K562 (cell line): ENCODE data around the gene DCTN5. TPM values are rescaled to one million over a fixed set of nuclear protein-coding genes. Genes with fewer than 3 reads are reported as not detected.

Experiments used
- ATAC-seq: fragments of 200-7000 bp; cut with Tn5 transposase; 3 replicates; pipeline ENCODE4 v1.9.1; 2020; ENCODE audit warnings: moderate library complexity
- BruUV-seq: library from RNA; stranded (reverse); fragments of 400-500 nt; replicated peaks from 2 replicates; lab custom pipeline; 2021; lab: Mats Ljungman, UMichigan
- CTCF ChIA-PET: fragments of 300-600 bp; formaldehyde crosslinking; extraction: SDS; loops from one replicate; lab custom pipeline; 2021; ENCODE audit warnings: low intra/inter-chr PET ratio; lab: Yijun Ruan, JAX
- POLR2A ChIA-PET: fragments of 300-600, 350-650 bp; sonication (Branson Sonifier 250); formaldehyde crosslinking; extraction: SDS; loops from one replicate; lab custom pipeline; 2021; ENCODE audit warnings: antibody characterized with exemption, inconsistent platforms; lab: Yijun Ruan, JAX
- DNase-seq, 4 experiments: peaks; one replicate each; pipeline versions ENCODE4 v3.0.0 to v3.0.0-alpha.2; 2011 to 2018; ENCODE audit warnings: low spot score in 3 of 4, mixed read lengths in 3 of 4; ENCODE audit errors: extremely low read depth in 1 of 4
- FAIRE-seq: peaks from 2 replicates; lab custom pipeline; 2011; peaks lifted over from hg19 to GRCh38; lab: Jason Lieb, UNC
- H2AFZ ChIP-seq: 2 replicates; pipeline ENCODE4 v1.6.0; 2011; ENCODE audit warnings: low read depth, low read length, control low read depth, inconsistent platforms
- H3K27ac ChIP-seq: fragments of 200-600 bp; 3 replicates; pipeline ENCODE4 v1.8.0; 2011; ENCODE audit warnings: low read depth, mild to moderate bottlenecking, control low read depth, inconsistent platforms, low read length, moderate library complexity, mixed read lengths; ENCODE audit errors: extremely low read depth
- H3K27me3 ChIP-seq, 2 experiments: fragments of 300-600 bp in 1 of 2; 2 replicates in 1 of 2; 3 replicates in 1 of 2; pipeline versions ENCODE4 v1.6.0 to v1.8.0; 2011; ENCODE audit warnings: inconsistent platforms in 2 of 2, low read length in 2 of 2, mild to moderate bottlenecking in 1 of 2, mixed read lengths in 1 of 2, moderate library complexity in 1 of 2; ENCODE audit not compliant: control insufficient read depth in 2 of 2, insufficient read depth in 2 of 2
- H3K36me3 ChIP-seq: fragments of 300-600 bp; 3 replicates; pipeline ENCODE4 v1.8.0; 2011; ENCODE audit warnings: mild to moderate bottlenecking, low read length, inconsistent platforms; ENCODE audit not compliant: control insufficient read depth, insufficient read depth
- H3K4me1 ChIP-seq, 2 experiments: fragments of 200-600 bp in 1 of 2; replicated peaks in 1 of 2; 2 replicates in 1 of 2; 3 replicates in 1 of 2; pipeline versions ENCODE4 v1.5.1 to v1.8.0; 2011; ENCODE audit warnings: inconsistent platforms in 2 of 2, low read length in 2 of 2, mild to moderate bottlenecking in 1 of 2, mixed read lengths in 1 of 2, moderate library complexity in 1 of 2; ENCODE audit not compliant: control insufficient read depth in 2 of 2, insufficient read depth in 2 of 2
- H3K4me2 ChIP-seq: 2 replicates; pipeline ENCODE4 v1.6.1; 2011; ENCODE audit warnings: low read length, control low read depth, inconsistent platforms, mixed read lengths; ENCODE audit not compliant: insufficient read depth
- H3K4me3 ChIP-seq: fragments of 200-600 bp; sonication (generic), shearing (Covaris generic); 2 replicates; pipeline ENCODE4 v1.5.1; 2016; ENCODE audit warnings: control low read depth, inconsistent platforms
- H3K79me2 ChIP-seq: fragments of 200-600 bp; 3 replicates; pipeline ENCODE4 v1.8.0; 2011; ENCODE audit warnings: low read length, inconsistent platforms; ENCODE audit not compliant: control insufficient read depth, insufficient read depth
- H3K9ac ChIP-seq, 2 experiments: 2 replicates each; pipeline versions ENCODE4 v1.6.0 to v1.6.1; 2011; ENCODE audit warnings: low read depth in 2 of 2, low read length in 2 of 2, control low read depth in 1 of 2, inconsistent platforms in 1 of 2, mild to moderate bottlenecking in 1 of 2, mixed read lengths in 1 of 2; ENCODE audit not compliant: insufficient read depth in 1 of 2
- H3K9me1 ChIP-seq: one replicate; pipeline ENCODE4 v1.6.0; 2011; ENCODE audit warnings: inconsistent platforms, mild to moderate bottlenecking, low read length, moderate library complexity; ENCODE audit not compliant: control insufficient read depth, insufficient read depth
- H3K9me3 ChIP-seq: replicated peaks from 2 replicates; pipeline ENCODE4 v1.5.1; 2011; ENCODE audit warnings: low read depth, low read length, inconsistent platforms; ENCODE audit not compliant: control insufficient read depth, insufficient read depth
- H4K20me1 ChIP-seq: replicated peaks from 2 replicates; pipeline ENCODE4 v1.6.1; 2011; ENCODE audit warnings: low read length, inconsistent platforms, mixed read lengths; ENCODE audit not compliant: control insufficient read depth, insufficient read depth
- ARID3B ChIP-seq: fragments of 250-450 bp; sonication (Bioruptor Pico); IDR thresholded peaks from 2 replicates; pipeline ENCODE4 v1.4.0; 2020; ENCODE audit warnings: borderline replicate concordance
- FOXK1 ChIP-seq: sonication (generic); formaldehyde crosslinking; IDR thresholded peaks from 2 replicates; pipeline ENCODE4 v1.8.0; 2022; ENCODE audit warnings: missing genetic modification reagents, mild to moderate bottlenecking, borderline replicate concordance
- JUNB ChIP-seq: fragments of 450-650 bp; formaldehyde crosslinking; conservative IDR thresholded peaks from 2 replicates; pipeline ENCODE4 v1.4.0; 2020; ENCODE audit warnings: mild to moderate bottlenecking
- MEF2A ChIP-seq: IDR thresholded peaks from 2 replicates; pipeline ENCODE4 v1.6.1; 2011; ENCODE audit warnings: low read depth, mild to moderate bottlenecking, low read length, moderate library complexity; ENCODE audit not compliant: control insufficient read depth
- MEIS2 ChIP-seq: fragments of 450-650 bp; IDR thresholded peaks from 2 replicates; pipeline ENCODE4 v1.6.1; 2014; ENCODE audit warnings: mild to moderate bottlenecking; ENCODE audit not compliant: partially characterized antibody
- NCOA1 ChIP-seq: fragments of 450-650 bp; IDR thresholded peaks from 2 replicates; pipeline ENCODE4 v1.6.1; 2016; ENCODE audit warnings: low read depth
- NFE2L1 ChIP-seq: fragments of 450-650 bp; IDR thresholded peaks from 2 replicates; pipeline ENCODE4 v1.6.1; 2016; ENCODE audit warnings: missing genetic modification characterization, low read depth, mild to moderate bottlenecking, missing compliant biosample characterization, moderate library complexity, borderline replicate concordance
- TBP ChIP-seq: optimal IDR thresholded peaks from 2 replicates; pipeline ENCODE3; 2011; ENCODE audit warnings: low read depth, low read length, improper control_type of control experiment
- TCF7 ChIP-seq: sonication (generic); IDR thresholded peaks from 2 replicates; pipeline ENCODE4 v1.6.1; 2016; ENCODE audit warnings: antibody characterized with exemption, borderline replicate concordance
- TCFL5 ChIP-seq: fragments of 250-450 bp; sonication (Bioruptor Pico); conservative IDR thresholded peaks from 2 replicates; pipeline ENCODE4 v1.6.1; 2021; ENCODE audit warnings: mild to moderate bottlenecking, moderate library complexity, matching md5 sums
- THRAP3 ChIP-seq: fragments of 450-650 bp; IDR thresholded peaks from 2 replicates; pipeline ENCODE4 v1.6.1; 2016; ENCODE audit warnings: mild to moderate bottlenecking, inconsistent platforms, borderline replicate concordance
- U2AF2 ChIP-seq: fragments of 200-400 bp; formaldehyde crosslinking; optimal IDR thresholded peaks from 2 replicates; pipeline ENCODE3; 2017; ENCODE audit warnings: low read depth, mild to moderate bottlenecking, low read length
- XRCC5 ChIP-seq: fragments of 200-400 bp; formaldehyde crosslinking; IDR thresholded peaks from 2 replicates; pipeline ENCODE4 v1.6.1; 2017; ENCODE audit warnings: low read depth, mild to moderate bottlenecking, low read length
- ZNF77 ChIP-seq: fragments of 250-450 bp; sonication (Bioruptor Pico); IDR thresholded peaks from 2 replicates; pipeline ENCODE4 v1.5.0; 2020
- WGBS: fragments of 100-300 bp; shearing (Covaris generic); methylation state at CpG from one replicate; pipeline ENCODE4 v1.1.6; 2016; ENCODE audit warnings: low coverage, mixed read lengths; ENCODE audit not compliant: insufficient coverage; ENCODE audit errors: missing lambda C conversion rate; 5-methylcytosine and 5-hydroxymethylcytosine counted together
- in situ Hi-C: fragments of 300-500 bp; cut with MboI; formaldehyde crosslinking; loops from 4 replicates; pipeline ENCODE4 v1.15.0; 2018; ENCODE audit warnings: inconsistent platforms, mixed read lengths
- intact Hi-C: fragments of 100-400 bp; cut with micrococcal nuclease; formaldehyde crosslinking; loops from 2 replicates; pipeline ENCODE4 v1.14.2; 2022
- polyA plus RNA-seq, 8 experiments: library from polyadenylated mRNA; depleted of rRNA in 4 of 8; stranded (reverse) in 5 of 8; unstranded in 3 of 8; fragments of >200 nt; fragmentation: Nextera tagmentation in 2 of 8; fragmentation: Illumina TruSeq in 1 of 8; extraction: Ambion mirVana in 2 of 8; extraction: Trizol in 1 of 8; gene quantifications; 2 replicates each; pipeline versions ENCODE4 v1.2.1 to v1.2.3, GENCODE V29; 2011 to 2014; ENCODE audit warnings: inconsistent platforms in 1 of 8, missing spikeins in 1 of 8
- total RNA-seq, 7 experiments: library from RNA; depleted of rRNA in 6 of 7; stranded (reverse); fragments of >200 nt in 6 of 7; fragmentation: Illumina TruSeq in 2 of 7; extraction: Trizol in 2 of 7; gene quantifications; 2 replicates each; pipeline versions ENCODE4 v1.2.1 to v1.2.3, GENCODE V29; 2011 to 2021; ENCODE audit warnings: low replicate concordance in 1 of 7

Gene DCTN5
- total and polyA plus RNA-seq, 9 of the 15 experiments (the other 6 are each of a cell fraction or from before 2014, with no cell fraction given): 35.8 to 149 (median 75.9) TPM

GRCh38 chr16:23668225-23668624, 27.0 kb downstream of the DCTN5 start:
- 69% methylated on average over 1 of the region's 1 CpG for WGBS
- intact Hi-C loops: no loop called here
- no peak for DNase-seq
- TF ChIP-seq NCOA1 (no peak), XRCC5 (no peak), THRAP3 (no peak), JUNB (no peak), TCF7 (no peak), TBP (no peak), FOXK1 (CRISPR knock-in tag) (no peak), TCFL5 (CRISPR knock-in tag) (no peak), NFE2L1 (no peak), U2AF2 (no peak), ZNF77 (CRISPR knock-in tag) (no peak), MEF2A (no peak), ARID3B (CRISPR knock-in tag) (no peak), MEIS2 (no peak)

More at GRCh38 chr16:23668225-23668624, 27.0 kb downstream of the DCTN5 start:
- Histone ChIP-seq H3K4me1 (peaks cover 4 to 24% of the 10 kb centered on the region in 2 experiments; a peak in 3 of 5 replicates), H3K4me3 (no peak overlapping the region), H3K4me2 (no peak overlapping the region), H3K9me1 (no peaks in the 10 kb centered on the region), H3K79me2 (no peaks in the 10 kb centered on the region), H3K27ac (no peak overlapping the region; the same call in 2 of the 3 replicates), H3K36me3 (peaks cover 88% of the 10 kb centered on the region), H4K20me1 (peaks cover 10% of the 10 kb centered on the region; the same call in 1 of the 2 replicates), H3K9ac (no peak overlapping the region), H2AFZ (no peak overlapping the region), H3K9me3 (no peaks in the 10 kb centered on the region), H3K27me3 (no peaks in the 10 kb centered on the region)
- CTCF ChIA-PET: no interaction called here
- in situ Hi-C loops: no loop called here
- BruUV-seq: no TSS peak
- ATAC-seq (no peak), FAIRE-seq (no peak)
- POLR2A ChIA-PET: interaction anchor here (0.6 to 4.0 kb wide), 4 partner anchors 9 to 28 kb away, joined by 3 to 66 read pairs (median 4); partner anchors contain the start of gene PLK1
